Karpas-422 (cell line): Measurements from ENCODE around the gene GRM1. TPM values are rescaled to one million over a fixed set of nuclear protein-coding genes. Genes with fewer than 3 reads are reported as not detected.
A peak's percentile ranks its signal among the peaks of the same experiment; 100 is the strongest.

Experiments
- DNase-seq: peaks from one replicate; pipeline ENCODE4 v3.0.0-alpha.2; 2015
- H2AFZ ChIP-seq: fragments of 200-600 bp; sonication (generic); 2 replicates; pipeline ENCODE4 v1.6.1; 2014; ENCODE audit warnings: antibody characterized with exemption, low read length, mixed read lengths
- H3K27ac ChIP-seq: fragments of 200-600 bp; sonication (generic); 2 replicates; pipeline ENCODE4 v1.5.1; 2014; ENCODE audit warnings: mild to moderate bottlenecking, low read length, moderate library complexity
- H3K27me3 ChIP-seq: fragments of 200-600 bp; sonication (generic); 2 replicates; pipeline ENCODE4 v1.6.1; 2014; ENCODE audit warnings: low read length, mixed read lengths
- H3K36me3 ChIP-seq: fragments of 200-600 bp; sonication (generic); 2 replicates; pipeline ENCODE4 v1.6.1; 2014; ENCODE audit warnings: low read length, mixed read lengths; ENCODE audit not compliant: insufficient read depth
- H3K4me1 ChIP-seq: fragments of 200-600 bp; sonication (generic); 2 replicates; pipeline ENCODE4 v1.6.1; 2014; ENCODE audit warnings: mild to moderate bottlenecking, low read length, mixed read lengths
- H3K4me2 ChIP-seq: fragments of 200-600 bp; sonication (generic); 2 replicates; pipeline ENCODE4 v1.6.1; 2014; ENCODE audit warnings: low read length, low read depth, mild to moderate bottlenecking; ENCODE audit not compliant: poor library complexity, severe bottlenecking
- H3K4me3 ChIP-seq: fragments of 200-600 bp; sonication (generic); 2 replicates; pipeline ENCODE4 v1.5.1; 2014; ENCODE audit warnings: mild to moderate bottlenecking, antibody characterized with exemption, low read length, mixed read lengths
- H3K79me2 ChIP-seq: fragments of 200-600 bp; sonication (generic); 2 replicates; pipeline ENCODE4 v1.6.1; 2014; ENCODE audit warnings: mild to moderate bottlenecking, low read length, mixed read lengths
- H3K9ac ChIP-seq: fragments of 200-600 bp; sonication (generic); 2 replicates; pipeline ENCODE4 v1.6.0; 2014; ENCODE audit warnings: low read length
- H3K9me2 ChIP-seq: fragments of 200-600 bp; sonication (generic), shearing (Covaris generic); replicated peaks from 2 replicates; pipeline ENCODE4 v1.6.0; 2014; ENCODE audit warnings: mild to moderate bottlenecking, low read length, moderate library complexity; ENCODE audit not compliant: insufficient read depth
- H3K9me3 ChIP-seq: fragments of 300-700, 200-600 bp; sonication (generic); 2 replicates; pipeline ENCODE4 v1.6.1; 2014; ENCODE audit warnings: low read length, mixed read lengths
- H4K20me1 ChIP-seq: fragments of 200-600 bp; sonication (generic); 2 replicates; pipeline ENCODE4 v1.6.1; 2014; ENCODE audit warnings: mild to moderate bottlenecking, antibody characterized with exemption, low read length, low read depth; ENCODE audit not compliant: insufficient read depth
- total RNA-seq: library from RNA; depleted of rRNA; stranded (reverse); fragments of >200 nt; shearing (Covaris generic); gene quantifications from 2 replicates; pipeline ENCODE4 v1.2.3, GENCODE V29; 2014; ENCODE audit warnings: low replicate concordance

GRM1 gene
- total RNA-seq, 1 experiment from 2014 or later = 1.2 TPM

- no peak for DNase-seq
- Histone ChIP-seq H3K27me3 (no peaks in the 10 kb centered on the region), H4K20me1 (no peaks in the 10 kb centered on the region), H3K79me2 (no peaks in the 10 kb centered on the region), H3K4me1 (no peaks in the 10 kb centered on the region), H3K9me3 (no peaks in the 10 kb centered on the region), H2AFZ (no peak overlapping the region), H3K4me2 (no peak overlapping the region), H3K4me3 (no peak overlapping the region), H3K36me3 (no peaks in the 10 kb centered on the region), H3K27ac (no peak overlapping the region), H3K9ac (no peak overlapping the region), H3K9me2 (no peaks in the 10 kb centered on the region)
These were observed 287.3 kb downstream of the GRM1 start for GRCh38 chr6:146316175-146316495.

- DNase-seq = no peak
- H3K27ac ChIP-seq = no peak overlapping the region
- H3K9me3 ChIP-seq = no peaks in the 10 kb centered on the region
- H3K4me2 ChIP-seq = no peak overlapping the region
- no peaks in the 10 kb centered on the region; the same call in 1 of the 2 replicates for H3K36me3 ChIP-seq
- H4K20me1 ChIP-seq = no peaks in the 10 kb centered on the region
- no peaks in the 10 kb centered on the region for H3K9me2 ChIP-seq
- H2AFZ ChIP-seq = no peak overlapping the region
- no peaks in the 10 kb centered on the region for H3K27me3 ChIP-seq
- H3K4me3 ChIP-seq = no peak overlapping the region
- H3K4me1 ChIP-seq = peaks cover 34% of the 10 kb centered on the region
- H3K9ac ChIP-seq = no peak overlapping the region
- H3K79me2 ChIP-seq = no peaks in the 10 kb centered on the region
These were observed 302.2 kb downstream of the GRM1 start for GRCh38 chr6:146331013-146331412.

GRCh38 chr6:146335336-146335735 lies 306.5 kb downstream of the GRM1 start:
- Histone ChIP-seq H3K4me1 (peaks cover 64% of the 10 kb centered on the region), H3K9me2 (no peaks in the 10 kb centered on the region), H3K4me3 (peak overlapping the region; percentile 6), H3K27ac (peak overlapping the region; percentile 90), H4K20me1 (no peaks in the 10 kb centered on the region), H3K9me3 (no peaks in the 10 kb centered on the region), H3K79me2 (no peaks in the 10 kb centered on the region), H3K4me2 (peak overlapping the region; percentile 26), H3K27me3 (no peaks in the 10 kb centered on the region), H3K36me3 (no peaks in the 10 kb centered on the region; the same call in 1 of the 2 replicates), H3K9ac (no peak overlapping the region; the same call in 1 of the 2 replicates), H2AFZ (peak overlapping the region; percentile 62; the same call in 1 of the 2 replicates)
- DNase-seq = peak; percentile 62

GRCh38 chr6:146336191-146336590 lies 307.3 kb downstream of the GRM1 start:
- Histone ChIP-seq H3K4me3 (no peak overlapping the region), H3K36me3 (no peaks in the 10 kb centered on the region; the same call in 1 of the 2 replicates), H3K79me2 (no peaks in the 10 kb centered on the region), H3K27me3 (no peaks in the 10 kb centered on the region), H3K4me1 (peaks cover 64% of the 10 kb centered on the region), H3K9me3 (no peaks in the 10 kb centered on the region), H2AFZ (peak overlapping the region; percentile 62; the same call in 1 of the 2 replicates), H3K27ac (peak overlapping the region; percentile 90), H3K9me2 (no peaks in the 10 kb centered on the region), H3K4me2 (no peak overlapping the region), H3K9ac (no peak overlapping the region), H4K20me1 (no peaks in the 10 kb centered on the region)
- DNase-seq = peak; percentile 38

- peaks cover 73% of the 10 kb centered on the region for H3K4me1 ChIP-seq
- no peaks in the 10 kb centered on the region for H3K9me3 ChIP-seq
- H3K79me2 ChIP-seq = no peaks in the 10 kb centered on the region
- no peak overlapping the region for H3K4me2 ChIP-seq
- no peaks in the 10 kb centered on the region; the same call in 1 of the 2 replicates for H3K36me3 ChIP-seq
- no peak overlapping the region for H3K9ac ChIP-seq
- no peak for DNase-seq
- no peak overlapping the region for H3K27ac ChIP-seq
- H3K27me3 ChIP-seq = no peaks in the 10 kb centered on the region
- H2AFZ ChIP-seq = no peak overlapping the region
- no peak overlapping the region for H3K4me3 ChIP-seq
- H4K20me1 ChIP-seq = no peaks in the 10 kb centered on the region
- no peaks in the 10 kb centered on the region for H3K9me2 ChIP-seq
These were observed 308.5 kb downstream of the GRM1 start for GRCh38 chr6:146337376-146337775.

GRCh38 chr6:146339716-146340115 lies 310.9 kb downstream of the GRM1 start:
- H3K9me2 ChIP-seq = no peaks in the 10 kb centered on the region
- H3K4me2 ChIP-seq = no peak overlapping the region
- no peaks in the 10 kb centered on the region for H3K27me3 ChIP-seq
- no peak overlapping the region for H3K9ac ChIP-seq
- peaks cover 55% of the 10 kb centered on the region for H3K4me1 ChIP-seq
- H3K36me3 ChIP-seq = no peaks in the 10 kb centered on the region; the same call in 1 of the 2 replicates
- no peak overlapping the region for H3K4me3 ChIP-seq
- H3K27ac ChIP-seq = no peak overlapping the region
- H3K9me3 ChIP-seq = no peaks in the 10 kb centered on the region
- H2AFZ ChIP-seq = peak overlapping the region; percentile 60; the same call in 1 of the 2 replicates
- no peaks in the 10 kb centered on the region for H4K20me1 ChIP-seq
- DNase-seq = no peak
- no peaks in the 10 kb centered on the region for H3K79me2 ChIP-seq

GRCh38 chr6:146341493-146342230 lies 312.8 kb downstream of the GRM1 start:
- no peaks in the 10 kb centered on the region for H3K9me3 ChIP-seq
- H3K4me3 ChIP-seq = no peak overlapping the region
- H2AFZ ChIP-seq = peak overlapping the region; percentile 28; the same call in 1 of the 2 replicates
- no peaks in the 10 kb centered on the region for H4K20me1 ChIP-seq
- no peaks in the 10 kb centered on the region for H3K79me2 ChIP-seq
- H3K9me2 ChIP-seq = no peaks in the 10 kb centered on the region
- no peak overlapping the region for H3K4me2 ChIP-seq
- H3K4me1 ChIP-seq = peaks cover 35% of the 10 kb centered on the region
- DNase-seq = no peak
- H3K36me3 ChIP-seq = no peaks in the 10 kb centered on the region
- H3K27ac ChIP-seq = no peak overlapping the region
- H3K9ac ChIP-seq = no peak overlapping the region
- H3K27me3 ChIP-seq = no peaks in the 10 kb centered on the region

GRCh38 chr6:146345598-146345997 lies 316.7 kb downstream of the GRM1 start:
- Histone ChIP-seq H3K36me3 (no peaks in the 10 kb centered on the region), H2AFZ (no peak overlapping the region), H3K9me3 (no peaks in the 10 kb centered on the region), H3K4me3 (no peak overlapping the region), H3K27me3 (no peaks in the 10 kb centered on the region), H3K9me2 (no peaks in the 10 kb centered on the region), H3K9ac (no peak overlapping the region), H4K20me1 (no peaks in the 10 kb centered on the region), H3K4me2 (no peak overlapping the region), H3K79me2 (no peaks in the 10 kb centered on the region), H3K4me1 (peaks cover 16% of the 10 kb centered on the region), H3K27ac (no peak overlapping the region)
- no peak for DNase-seq
